Measurements from ENCODE around the gene CRYL1. TPM values are rescaled to one million over a fixed set of nuclear protein-coding genes. Genes with fewer than 3 reads are reported as not detected.

The CRYL1 gene
- total and polyA plus RNA-seq, 9 of the 15 experiments (the other 6 are each of a cell fraction or from before 2014, with no cell fraction given): 1.0 to 6.9 (median 2.4) TPM

DNA sequence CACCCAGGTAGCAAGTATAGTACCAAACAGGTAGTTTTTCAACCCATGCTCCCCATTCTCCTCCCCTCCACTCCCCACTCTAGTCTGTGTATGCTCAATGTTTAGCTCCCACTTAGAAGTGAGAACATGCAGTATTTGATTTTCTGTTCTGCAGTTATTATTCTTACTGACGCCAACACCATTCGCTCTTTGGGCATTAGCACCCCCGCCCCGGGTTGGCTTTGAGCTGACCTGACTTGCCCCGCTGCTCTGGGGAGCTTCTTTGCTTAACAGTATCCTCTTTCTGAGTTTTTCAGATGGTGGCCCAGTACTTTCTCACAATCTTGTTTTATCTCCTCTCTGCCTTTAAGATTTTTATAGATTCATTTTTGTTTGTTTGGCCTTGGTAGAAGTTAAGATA, 138.7 kb downstream of the CRYL1 start (continued):
- TF ChIP-seq SMARCA4 (IDR thresholded peaks at IDR 0.05) (no peak), TAF9B (IDR thresholded peaks at IDR 0.05; ENCODE audit: partially characterized antibody) (no peak), STAG1 (CRISPR knock-in tag; IDR thresholded peaks at IDR 0.05; ENCODE audit: borderline replicate concordance) (no peak)
- TF ChIP-seq, protein P1, sequence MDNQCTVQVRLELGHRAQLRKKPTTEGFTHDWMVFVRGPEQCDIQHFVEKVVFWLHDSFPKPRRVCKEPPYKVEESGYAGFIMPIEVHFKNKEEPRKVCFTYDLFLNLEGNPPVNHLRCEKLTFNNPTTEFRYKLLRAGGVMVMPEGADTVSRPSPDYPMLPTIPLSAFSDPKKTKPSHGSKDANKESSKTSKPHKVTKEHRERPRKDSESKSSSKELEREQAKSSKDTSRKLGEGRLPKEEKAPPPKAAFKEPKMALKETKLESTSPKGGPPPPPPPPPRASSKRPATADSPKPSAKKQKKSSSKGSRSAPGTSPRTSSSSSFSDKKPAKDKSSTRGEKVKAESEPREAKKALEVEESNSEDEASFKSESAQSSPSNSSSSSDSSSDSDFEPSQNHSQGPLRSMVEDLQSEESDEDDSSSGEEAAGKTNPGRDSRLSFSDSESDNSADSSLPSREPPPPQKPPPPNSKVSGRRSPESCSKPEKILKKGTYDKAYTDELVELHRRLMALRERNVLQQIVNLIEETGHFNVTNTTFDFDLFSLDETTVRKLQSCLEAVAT (IDR thresholded peaks at IDR 0.05): no peak

DNA sequence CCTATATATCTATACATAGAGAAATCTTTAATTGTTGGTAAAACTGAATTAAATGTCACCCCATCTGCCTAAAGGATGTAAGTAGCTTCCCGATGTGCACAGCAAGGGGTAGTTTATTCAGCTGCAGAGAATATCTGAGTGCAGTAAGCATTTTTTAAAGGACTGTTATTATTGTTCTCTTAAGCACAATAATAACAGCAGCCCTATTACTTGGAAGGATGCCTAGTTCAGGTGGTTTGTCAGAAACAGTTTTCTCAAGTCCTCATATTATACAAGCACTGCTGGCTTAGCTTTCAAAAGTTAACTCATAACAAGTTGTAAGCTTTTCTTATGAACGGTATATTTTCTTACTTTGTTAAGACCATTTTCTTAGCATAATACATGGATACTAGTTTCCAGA, 142.6 kb downstream of the CRYL1 start:
- Histone ChIP-seq H3K27me3 (ENCODE audit: control insufficient read depth in 2 of 2, insufficient read depth in 2 of 2, low read length in 2 of 2) (0 out of 5 replicates have a peak, but pooled peaks cover 0 to 2% of the 10 kb centered on the region in 2 experiments), H3K4me2 (ENCODE audit: insufficient read depth, low read length) (no peak overlapping the region), H3K9ac (ENCODE audit: insufficient read depth in 1 of 2, low read depth in 2 of 2, low read length in 2 of 2) (no peak overlapping the region), H4K20me1 (replicated peaks; ENCODE audit: control insufficient read depth, insufficient read depth, low read length) (0 out of 2 replicates have a peak, but pooled peaks cover under 1% of the 10 kb centered on the region), H3K27ac (ENCODE audit: extremely low read depth, low read depth, low read length) (no peak overlapping the region), H3K4me3 (no peak overlapping the region), H3K79me2 (ENCODE audit: control insufficient read depth, insufficient read depth, low read length) (no peaks in the 10 kb centered on the region), H3K4me1 (replicated peaks in 1 of 2; ENCODE audit: control insufficient read depth in 2 of 2, insufficient read depth in 2 of 2, low read length in 2 of 2) (no peaks in the 10 kb centered on the region), H2AFZ (ENCODE audit: low read depth, low read length) (no peak overlapping the region), H3K36me3 (ENCODE audit: control insufficient read depth, insufficient read depth, low read length) (no peaks in the 10 kb centered on the region), H3K9me1 (ENCODE audit: control insufficient read depth, insufficient read depth, low read length) (no peaks in the 10 kb centered on the region), H3K9me3 (replicated peaks; ENCODE audit: control insufficient read depth, insufficient read depth, low read depth, low read length) (no peaks in the 10 kb centered on the region)
- WGBS (ENCODE audit: insufficient coverage, low coverage, missing lambda C conversion rate): 0% methylated on average over 2 of the region's 2 CpGs
- in situ Hi-C loops (cut with MboI) (no loop called here), intact Hi-C loops (cut with micrococcal nuclease) (no loop called here)
- CTCF ChIA-PET (ENCODE audit: low intra/inter-chr PET ratio): no interaction called here
- ATAC-seq (no peak), FAIRE-seq (no peak), DNase-seq (ENCODE audit: extremely low read depth in 1 of 4, low spot score in 3 of 4) (no peak)
- POLR2A ChIA-PET: interaction anchor here (1.2 kb wide), 1 partner anchor 9 kb away, joined by 4 read pairs; no protein-coding TSS in a partner anchor
- no TSS peak for BruUV-seq (replicated peaks)
- TF ChIP-seq HIVEP1 (CRISPR knock-in tag; IDR thresholded peaks at IDR 0.05): no peak
- TF ChIP-seq NR1H2 (CRISPR knock-in tag; IDR thresholded peaks at IDR 0.05): no peak
- no peak for TF ChIP-seq CC2D1A (IDR thresholded peaks at IDR 0.05)
- no peak for TF ChIP-seq EHMT2 (IDR thresholded peaks at IDR 0.05)
- TF ChIP-seq ZNF644 (tag; IDR thresholded peaks at IDR 0.05; ENCODE audit: low read depth): no peak
- no peak for TF ChIP-seq RAD51 (IDR thresholded peaks at IDR 0.05; ENCODE audit: borderline replicate concordance, low read depth)
- no peak for TF ChIP-seq ARHGAP35 (IDR thresholded peaks at IDR 0.05; ENCODE audit: partially characterized antibody)
- TF ChIP-seq MEF2D (tag; conservative IDR thresholded peaks at IDR 0.05; ENCODE audit: low read depth): no peak
- TF ChIP-seq, protein P2, sequence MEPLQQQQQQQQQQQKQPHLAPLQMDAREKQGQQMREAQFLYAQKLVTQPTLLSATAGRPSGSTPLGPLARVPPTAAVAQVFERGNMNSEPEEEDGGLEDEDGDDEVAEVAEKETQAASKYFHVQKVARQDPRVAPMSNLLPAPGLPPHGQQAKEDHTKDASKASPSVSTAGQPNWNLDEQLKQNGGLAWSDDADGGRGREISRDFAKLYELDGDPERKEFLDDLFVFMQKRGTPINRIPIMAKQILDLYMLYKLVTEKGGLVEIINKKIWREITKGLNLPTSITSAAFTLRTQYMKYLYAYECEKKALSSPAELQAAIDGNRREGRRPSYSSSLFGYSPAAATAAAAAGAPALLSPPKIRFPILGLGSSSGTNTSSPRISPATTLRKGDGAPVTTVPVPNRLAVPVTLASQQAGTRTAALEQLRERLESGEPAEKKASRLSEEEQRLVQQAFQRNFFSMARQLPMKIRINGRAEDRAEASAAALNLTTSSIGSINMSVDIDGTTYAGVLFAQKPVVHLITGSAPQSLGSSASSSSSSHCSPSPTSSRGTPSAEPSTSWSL (CRISPR knock-in tag; IDR thresholded peaks at IDR 0.05; ENCODE audit: borderline replicate concordance): no peak
- TF ChIP-seq MEF2A (IDR thresholded peaks at IDR 0.05; ENCODE audit: control insufficient read depth, low read depth, low read length): no peak
- TF ChIP-seq, protein P3, sequence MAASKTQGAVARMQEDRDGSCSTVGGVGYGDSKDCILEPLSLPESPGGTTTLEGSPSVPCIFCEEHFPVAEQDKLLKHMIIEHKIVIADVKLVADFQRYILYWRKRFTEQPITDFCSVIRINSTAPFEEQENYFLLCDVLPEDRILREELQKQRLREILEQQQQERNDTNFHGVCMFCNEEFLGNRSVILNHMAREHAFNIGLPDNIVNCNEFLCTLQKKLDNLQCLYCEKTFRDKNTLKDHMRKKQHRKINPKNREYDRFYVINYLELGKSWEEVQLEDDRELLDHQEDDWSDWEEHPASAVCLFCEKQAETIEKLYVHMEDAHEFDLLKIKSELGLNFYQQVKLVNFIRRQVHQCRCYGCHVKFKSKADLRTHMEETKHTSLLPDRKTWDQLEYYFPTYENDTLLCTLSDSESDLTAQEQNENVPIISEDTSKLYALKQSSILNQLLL (CRISPR knock-in tag; IDR thresholded peaks at IDR 0.05; ENCODE audit: borderline replicate concordance): no peak

All from K562 (cell line).